Measurements from ENCODE around the gene OTUD7B. TPM values are rescaled to one million over a fixed set of nuclear protein-coding genes. Genes with fewer than 3 reads are reported as not detected.

OTUD7B gene
- total and polyA plus RNA-seq, 8 donors = 2.6 to 16.9 (median 9.0) TPM

DNA sequence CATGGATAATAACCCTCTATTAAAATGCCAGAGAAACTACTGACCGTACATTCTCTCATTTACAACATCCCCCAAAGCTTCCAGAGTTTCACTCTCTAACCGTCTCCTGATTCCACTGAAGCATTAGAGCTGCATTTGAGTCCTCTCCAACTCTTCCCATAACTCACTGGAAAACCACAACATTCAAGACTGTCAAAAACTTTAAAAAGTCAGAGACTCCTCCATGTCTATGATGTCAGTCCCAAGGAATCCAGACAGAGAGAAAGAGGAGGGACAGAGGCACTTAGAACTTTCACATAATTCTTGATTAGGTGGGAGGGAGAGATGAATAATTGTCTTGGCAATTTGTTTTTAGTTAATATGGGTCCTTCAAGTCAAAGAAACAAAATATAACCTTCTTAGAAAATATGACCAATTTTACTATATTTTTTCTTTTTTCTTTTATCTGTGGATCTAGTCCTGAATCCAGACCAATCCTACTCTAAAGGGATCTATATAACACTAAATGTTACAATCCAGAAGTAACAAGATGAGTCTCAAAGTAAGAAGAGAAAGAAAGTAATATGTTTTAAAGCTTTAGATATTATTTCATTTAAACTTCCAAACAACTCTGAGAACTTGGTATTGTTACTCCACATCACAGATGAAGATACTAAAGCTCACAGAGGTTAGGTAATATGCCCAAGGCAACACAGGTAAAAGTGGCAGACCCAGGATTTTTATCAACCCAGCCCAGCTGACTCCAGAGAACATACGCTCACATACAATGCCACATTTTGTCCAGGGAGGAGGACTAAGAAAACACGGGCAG is 23.8 kb downstream of the OTUD7B start:
- no peak for DNase-seq
- ATAC-seq = peak in 2 of 4 donors; percentile 57 to 64
- H3K4me3 ChIP-seq = no peak overlapping the region
- no peak for FAIRE-seq
- no peak overlapping the region for H3K27ac ChIP-seq
- H3K27me3 ChIP-seq = no peaks in the 10 kb centered on the region
- no peaks in the 10 kb centered on the region for H3K9me3 ChIP-seq
- 66% methylated on average over 4 of the region's 4 CpGs for WGBS, 2 donors
- intact Hi-C loops (cut with DNase I) = no loop called here
- TF ChIP-seq, protein P1, sequence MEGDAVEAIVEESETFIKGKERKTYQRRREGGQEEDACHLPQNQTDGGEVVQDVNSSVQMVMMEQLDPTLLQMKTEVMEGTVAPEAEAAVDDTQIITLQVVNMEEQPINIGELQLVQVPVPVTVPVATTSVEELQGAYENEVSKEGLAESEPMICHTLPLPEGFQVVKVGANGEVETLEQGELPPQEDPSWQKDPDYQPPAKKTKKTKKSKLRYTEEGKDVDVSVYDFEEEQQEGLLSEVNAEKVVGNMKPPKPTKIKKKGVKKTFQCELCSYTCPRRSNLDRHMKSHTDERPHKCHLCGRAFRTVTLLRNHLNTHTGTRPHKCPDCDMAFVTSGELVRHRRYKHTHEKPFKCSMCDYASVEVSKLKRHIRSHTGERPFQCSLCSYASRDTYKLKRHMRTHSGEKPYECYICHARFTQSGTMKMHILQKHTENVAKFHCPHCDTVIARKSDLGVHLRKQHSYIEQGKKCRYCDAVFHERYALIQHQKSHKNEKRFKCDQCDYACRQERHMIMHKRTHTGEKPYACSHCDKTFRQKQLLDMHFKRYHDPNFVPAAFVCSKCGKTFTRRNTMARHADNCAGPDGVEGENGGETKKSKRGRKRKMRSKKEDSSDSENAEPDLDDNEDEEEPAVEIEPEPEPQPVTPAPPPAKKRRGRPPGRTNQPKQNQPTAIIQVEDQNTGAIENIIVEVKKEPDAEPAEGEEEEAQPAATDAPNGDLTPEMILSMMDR (IDR thresholded peaks at IDR 0.05) = no peak
- H3K36me3 ChIP-seq = no peaks in the 10 kb centered on the region
- peaks cover 7 to 13% (median 9%) of the 10 kb centered on the region in 3 donors for H3K4me1 ChIP-seq

DNA sequence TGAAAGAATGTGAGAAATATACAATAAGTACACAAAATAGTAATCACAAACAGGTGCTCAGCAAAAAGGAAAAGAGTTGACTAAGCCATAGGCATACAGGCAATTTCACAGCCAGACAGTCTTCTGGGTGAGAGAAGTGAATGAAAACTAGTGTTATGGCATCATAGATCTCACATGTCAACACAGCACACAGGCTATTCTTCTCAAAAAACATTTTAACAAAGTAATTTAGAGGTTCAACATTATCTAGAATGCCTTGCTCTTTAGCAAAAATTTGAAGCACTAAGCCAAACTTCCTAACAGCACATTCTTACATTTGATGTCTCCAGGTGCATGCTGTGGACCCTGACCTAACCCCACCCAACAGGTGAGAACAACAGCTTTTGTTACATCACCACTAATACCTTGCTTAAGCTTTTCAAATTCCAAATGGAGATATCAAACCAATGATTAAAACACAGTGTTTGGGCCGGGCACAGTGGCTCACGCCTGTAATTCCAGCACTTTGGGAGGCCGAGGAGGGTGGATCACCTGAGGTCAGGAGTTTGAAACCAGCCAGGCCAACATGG is 30.5 kb downstream of the OTUD7B start:
- peaks cover 0 to 11% (median 2%) of the 10 kb centered on the region in 3 donors for H3K36me3 ChIP-seq
- DNase-seq = no peak
- no peak overlapping the region for H3K4me3 ChIP-seq
- TF ChIP-seq, protein P1 (IDR thresholded peaks at IDR 0.05) = no peak
- no peaks in the 10 kb centered on the region for H3K9me3 ChIP-seq
- peaks cover 0 to 5% (median 5%) of the 10 kb centered on the region in 3 donors for H3K4me1 ChIP-seq
- 94 to 95% methylated on average over 3 of the region's 3 CpGs for WGBS, 2 donors
- no peaks in the 10 kb centered on the region for H3K27me3 ChIP-seq
- FAIRE-seq = no peak
- ATAC-seq = no peak
- intact Hi-C loops (cut with DNase I) = no loop called here
- peak overlapping the region in 1 of 4 donors; percentile 11 for H3K27ac ChIP-seq

DNA sequence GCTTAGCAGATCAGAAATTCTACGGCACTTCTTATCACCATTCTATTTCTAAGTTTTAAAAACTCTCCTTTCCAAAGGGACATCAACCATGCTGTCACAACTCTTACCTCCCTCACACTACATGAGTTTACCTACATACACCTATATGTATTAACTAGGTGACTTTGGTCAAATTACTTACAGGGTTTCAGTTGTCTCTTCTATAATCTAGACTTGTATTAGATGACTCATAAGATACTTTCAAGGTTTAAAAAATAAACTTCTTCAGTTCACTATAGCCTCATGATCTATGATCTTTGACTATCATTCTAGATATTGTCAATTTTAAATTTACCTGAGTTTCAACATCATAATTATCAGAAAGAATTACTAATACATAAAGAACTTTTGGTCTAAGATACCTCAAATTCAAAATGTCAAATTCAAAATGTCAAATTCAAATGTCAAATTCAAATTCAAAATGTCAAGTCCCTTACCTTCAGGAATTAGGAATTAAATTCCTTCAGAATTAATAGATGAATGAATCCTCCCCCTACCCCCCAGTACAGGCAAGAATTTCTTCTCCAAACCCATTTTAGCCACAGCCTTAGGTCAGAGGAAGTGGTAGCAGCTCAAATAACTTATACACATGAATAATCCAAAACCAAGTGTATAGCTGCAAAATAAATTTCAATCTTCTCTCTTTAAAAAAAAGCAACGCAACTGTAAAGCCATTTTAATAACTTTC is 31.1 kb downstream of the OTUD7B start:
- WGBS, 2 donors = 83 to 86% methylated on average over 2 of the region's 2 CpGs
- Histone ChIP-seq H3K27me3 (no peaks in the 10 kb centered on the region), H3K4me3 (no peak overlapping the region), H3K36me3 (peaks cover 0 to 18% (median 2%) of the 10 kb centered on the region in 3 donors), H3K9me3 (no peaks in the 10 kb centered on the region), H3K27ac (peak overlapping the region in 1 of 4 donors; percentile 11), H3K4me1 (peaks cover 0 to 5% (median 5%) of the 10 kb centered on the region in 3 donors)
- TF ChIP-seq, protein P1 (IDR thresholded peaks at IDR 0.05) = no peak
- DNase-seq = no peak
- intact Hi-C loops (cut with DNase I) = no loop called here
- no peak for ATAC-seq
- no peak for FAIRE-seq

DNA sequence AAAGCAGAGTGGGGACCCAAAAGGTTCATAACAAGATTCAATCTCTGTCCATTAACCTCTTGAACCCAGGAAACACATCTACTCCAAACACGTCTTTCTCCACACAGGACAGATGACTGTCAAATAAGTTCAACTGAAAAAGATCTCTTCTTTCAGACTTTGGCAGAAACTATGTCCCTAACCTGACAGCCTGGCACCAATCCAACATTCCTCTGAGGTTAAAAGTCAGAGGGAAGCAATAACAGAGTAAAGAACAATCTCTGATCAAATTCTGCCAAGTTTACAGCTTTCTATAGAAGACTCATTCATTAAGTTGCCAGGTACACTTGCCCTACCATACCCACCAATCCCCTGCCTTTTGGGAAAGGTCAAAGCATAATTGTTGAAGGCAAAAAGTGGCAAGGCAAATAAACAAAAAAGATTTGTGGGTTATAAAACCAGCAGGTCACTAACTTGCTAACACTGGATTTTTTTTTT is 31.9 kb downstream of the OTUD7B start:
- Histone ChIP-seq H3K4me1 (peaks cover 0 to 5% (median 5%) of the 10 kb centered on the region in 3 donors), H3K4me3 (no peak overlapping the region), H3K27me3 (no peaks in the 10 kb centered on the region), H3K36me3 (peaks cover 0 to 18% (median 2%) of the 10 kb centered on the region in 3 donors), H3K9me3 (no peaks in the 10 kb centered on the region), H3K27ac (no peak overlapping the region)
- intact Hi-C loops (cut with DNase I) = no loop called here
- WGBS, 2 donors = 43 to 65% methylated on average over 1 of the region's 1 CpG
- TF ChIP-seq, protein P1 (IDR thresholded peaks at IDR 0.05) = no peak
- no peak for FAIRE-seq
- peak in 1 of 4 donors; percentile 45 for ATAC-seq
- peak in 2 of 6 donors; percentile 14 to 33 for DNase-seq

Data from pancreas (tissue), 10 donors.